ENCODE data around the gene MAML2.

DNA sequence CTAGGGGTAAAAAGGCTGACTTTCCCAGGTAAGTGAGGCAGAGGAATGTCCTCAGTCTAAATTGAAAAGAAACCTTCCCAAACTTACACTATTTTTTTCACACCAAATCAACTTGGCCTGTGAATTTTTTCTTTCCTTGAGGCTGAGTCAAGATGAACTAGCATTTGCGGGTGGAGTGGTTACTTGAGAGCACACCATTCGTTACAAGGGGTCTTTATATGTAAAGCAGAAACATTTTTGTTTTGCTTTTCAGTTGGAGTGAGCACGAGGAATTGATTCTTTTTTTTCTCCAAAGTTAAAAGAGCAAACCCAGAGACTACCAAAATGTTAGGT lies 36.4 kb downstream of the MAML2 start:
- TF ChIP-seq, protein P1, sequence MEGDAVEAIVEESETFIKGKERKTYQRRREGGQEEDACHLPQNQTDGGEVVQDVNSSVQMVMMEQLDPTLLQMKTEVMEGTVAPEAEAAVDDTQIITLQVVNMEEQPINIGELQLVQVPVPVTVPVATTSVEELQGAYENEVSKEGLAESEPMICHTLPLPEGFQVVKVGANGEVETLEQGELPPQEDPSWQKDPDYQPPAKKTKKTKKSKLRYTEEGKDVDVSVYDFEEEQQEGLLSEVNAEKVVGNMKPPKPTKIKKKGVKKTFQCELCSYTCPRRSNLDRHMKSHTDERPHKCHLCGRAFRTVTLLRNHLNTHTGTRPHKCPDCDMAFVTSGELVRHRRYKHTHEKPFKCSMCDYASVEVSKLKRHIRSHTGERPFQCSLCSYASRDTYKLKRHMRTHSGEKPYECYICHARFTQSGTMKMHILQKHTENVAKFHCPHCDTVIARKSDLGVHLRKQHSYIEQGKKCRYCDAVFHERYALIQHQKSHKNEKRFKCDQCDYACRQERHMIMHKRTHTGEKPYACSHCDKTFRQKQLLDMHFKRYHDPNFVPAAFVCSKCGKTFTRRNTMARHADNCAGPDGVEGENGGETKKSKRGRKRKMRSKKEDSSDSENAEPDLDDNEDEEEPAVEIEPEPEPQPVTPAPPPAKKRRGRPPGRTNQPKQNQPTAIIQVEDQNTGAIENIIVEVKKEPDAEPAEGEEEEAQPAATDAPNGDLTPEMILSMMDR (IDR thresholded peaks at IDR 0.05), result no peak
- TF ChIP-seq EZH2 (IDR thresholded peaks at IDR 0.05), result no peak

Measured in neural progenitor cell (in vitro differentiated cells).